Measurements from ENCODE around the gene TRDN. TPM values are rescaled to one million over a fixed set of nuclear protein-coding genes. Genes with fewer than 3 reads are reported as not detected.

Gene TRDN
- total RNA-seq, 1 donor from 2014 or later, result not detected

- no peak for TF ChIP-seq CTCF (IDR thresholded peaks at IDR 0.05; ENCODE audit: insufficient read depth, low read length, poor library complexity, severe bottlenecking)
- DNase-seq (ENCODE audit: low read depth), result no peak
- no peaks in the 10 kb centered on the region for H3K27me3 ChIP-seq (ENCODE audit: control insufficient read depth, insufficient read depth, low read length)
- H3K4me3 ChIP-seq (ENCODE audit: low read depth, low read length), result no peak overlapping the region
- H3K36me3 ChIP-seq (ENCODE audit: control insufficient read depth, insufficient read depth, low read length), result no peaks in the 10 kb centered on the region
Observed at GRCh38 chr6:123658848-123659247, 22.1 kb upstream of the TRDN start.

GRCh38 chr6:123655521-123656306 is 19.0 kb upstream of the TRDN start:
- H3K36me3 ChIP-seq (ENCODE audit: control insufficient read depth, insufficient read depth, low read length), result no peaks in the 10 kb centered on the region
- H3K27me3 ChIP-seq (ENCODE audit: control insufficient read depth, insufficient read depth, low read length), result no peaks in the 10 kb centered on the region
- TF ChIP-seq CTCF (IDR thresholded peaks at IDR 0.05; ENCODE audit: insufficient read depth, low read length, poor library complexity, severe bottlenecking), result no peak
- peak overlapping the region; percentile 7 for H3K4me3 ChIP-seq (ENCODE audit: low read depth, low read length)
- DNase-seq (ENCODE audit: low read depth), result no peak

- no peak for TF ChIP-seq CTCF (IDR thresholded peaks at IDR 0.05; ENCODE audit: insufficient read depth, low read length, poor library complexity, severe bottlenecking)
- no peak for DNase-seq (ENCODE audit: low read depth)
- H3K27me3 ChIP-seq (ENCODE audit: control insufficient read depth, insufficient read depth, low read length), result no peaks in the 10 kb centered on the region
- no peaks in the 10 kb centered on the region for H3K36me3 ChIP-seq (ENCODE audit: control insufficient read depth, insufficient read depth, low read length)
- no peak overlapping the region for H3K4me3 ChIP-seq (ENCODE audit: low read depth, low read length)
Observed at GRCh38 chr6:123648723-123649122, 12.0 kb upstream of the TRDN start.

- Histone ChIP-seq H3K36me3 (ENCODE audit: control insufficient read depth, insufficient read depth, low read length) (no peaks in the 10 kb centered on the region), H3K4me3 (ENCODE audit: low read depth, low read length) (no peak overlapping the region), H3K27me3 (ENCODE audit: control insufficient read depth, insufficient read depth, low read length) (no peaks in the 10 kb centered on the region)
- TF ChIP-seq CTCF (IDR thresholded peaks at IDR 0.05; ENCODE audit: insufficient read depth, low read length, poor library complexity, severe bottlenecking), result no peak
- DNase-seq (ENCODE audit: low read depth), result no peak
Observed at GRCh38 chr6:123648020-123648580, 11.3 kb upstream of the TRDN start.

- no peak for DNase-seq (ENCODE audit: low read depth)
- no peak for TF ChIP-seq CTCF (IDR thresholded peaks at IDR 0.05; ENCODE audit: insufficient read depth, low read length, poor library complexity, severe bottlenecking)
- H3K4me3 ChIP-seq (ENCODE audit: low read depth, low read length), result no peak overlapping the region
Observed at GRCh38 chr6:123641497-123641896, 4.7 kb upstream of the TRDN start.

More at GRCh38 chr6:123641497-123641896, 4.7 kb upstream of the TRDN start:
- H3K36me3 ChIP-seq (ENCODE audit: control insufficient read depth, insufficient read depth, low read length), result no peaks in the 10 kb centered on the region
- H3K27me3 ChIP-seq (ENCODE audit: control insufficient read depth, insufficient read depth, low read length), result no peaks in the 10 kb centered on the region
